NT2/D1 (cell line): Measurements from ENCODE around the gene CNTN5.

Source experiments
- SUZ12 ChIP-seq: IDR thresholded peaks from 2 replicates; pipeline ENCODE4 v1.6.1; 2011; ENCODE audit not compliant: insufficient read length, insufficient read depth; ENCODE audit errors: extremely low read depth
- ZNF274 ChIP-seq: IDR thresholded peaks from 2 replicates; pipeline ENCODE4 v1.6.1; 2011; ENCODE audit warnings: mild to moderate bottlenecking, low read depth, low read length

DNA sequence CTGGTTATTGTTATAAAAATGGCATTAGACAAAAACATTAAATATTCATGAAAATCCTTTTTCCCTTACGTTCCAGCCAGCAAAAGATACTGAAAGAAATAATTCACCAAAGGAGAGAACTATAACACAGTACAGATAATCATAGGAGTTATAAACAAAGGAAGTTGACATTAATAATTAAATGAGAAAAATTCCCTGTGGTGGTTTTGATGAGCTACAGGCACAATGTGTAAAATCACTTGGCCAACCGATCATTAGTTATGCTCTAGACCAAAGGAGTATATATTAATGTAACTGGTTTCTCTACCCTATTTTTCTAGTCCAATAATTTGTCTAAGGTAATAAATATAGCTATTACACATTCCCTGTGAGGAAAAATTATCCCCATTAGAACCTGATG is 534.7 kb downstream of the CNTN5 start:
- TF ChIP-seq SUZ12 (no peak), ZNF274 (no peak)
